HepG2 (cell line): ENCODE data around the gene ZNF155. TPM values are rescaled to one million over a fixed set of nuclear protein-coding genes. Genes with fewer than 3 reads are reported as not detected.

Experiments used
- ASH2L ChIP-seq: fragments of 300-600, 200-600 bp; sonication (generic); IDR thresholded peaks from 2 replicates; pipeline ENCODE4 v1.7.0; 2017; ENCODE audit warnings: low read depth, mild to moderate bottlenecking, moderate library complexity, mixed read lengths, low read length; ENCODE audit not compliant: insufficient read length
- ATF7 ChIP-seq, 2 experiments: fragments of 450-650 bp in 1 of 2; sonication (generic) in 1 of 2; formaldehyde crosslinking in 1 of 2; IDR thresholded peaks; 2 replicates each; pipeline versions ENCODE4 v1.4.0 to v1.6.1; 2016 to 2020; ENCODE audit warnings: antibody characterized with exemption in 1 of 2, mild to moderate bottlenecking in 1 of 2, missing genetic modification reagents in 1 of 2
- ERF ChIP-seq: IDR thresholded peaks from 2 replicates; pipeline ENCODE4 v1.6.1; 2018; ENCODE audit warnings: missing biosample characterization, missing genetic modification reagents
- FOSL2 ChIP-seq: sonication (generic); formaldehyde crosslinking; IDR thresholded peaks from 2 replicates; pipeline ENCODE4 v1.4.0; 2020; ENCODE audit warnings: missing genetic modification reagents
- GATAD1 ChIP-seq: IDR thresholded peaks from 2 replicates; pipeline ENCODE4 v1.6.1; 2016; ENCODE audit warnings: missing genetic modification reagents, missing compliant biosample characterization
- HHEX ChIP-seq: IDR thresholded peaks from 2 replicates; pipeline ENCODE4 v1.6.1; 2016; ENCODE audit warnings: control low read depth
- HNF4A ChIP-seq: sonication (generic); formaldehyde crosslinking; IDR thresholded peaks from 2 replicates; pipeline ENCODE4 v1.4.0; 2020; ENCODE audit warnings: missing genetic modification reagents
- HOXA3 ChIP-seq: sonication (generic); formaldehyde crosslinking; IDR thresholded peaks from 2 replicates; pipeline ENCODE4 v1.5.0; 2020; ENCODE audit warnings: missing genetic modification reagents
- KAT8 ChIP-seq: IDR thresholded peaks from 2 replicates; pipeline ENCODE4 v1.6.1; 2016; ENCODE audit warnings: missing genetic modification reagents, missing compliant biosample characterization
- KLF12 ChIP-seq: sonication (generic); formaldehyde crosslinking; IDR thresholded peaks from 2 replicates; pipeline ENCODE4 v1.4.0; 2020; ENCODE audit warnings: missing genetic modification reagents, borderline replicate concordance
- MXD4 ChIP-seq: IDR thresholded peaks from 2 replicates; pipeline ENCODE4 v1.6.1; 2016; ENCODE audit warnings: mild to moderate bottlenecking, missing biosample characterization, missing genetic modification reagents
- MYPOP ChIP-seq: sonication (generic); formaldehyde crosslinking; IDR thresholded peaks from 2 replicates; pipeline ENCODE4 v1.8.1; 2023; ENCODE audit warnings: mild to moderate bottlenecking, moderate library complexity, missing genetic modification reagents
- NFKB2 ChIP-seq: sonication (generic); formaldehyde crosslinking; IDR thresholded peaks from 2 replicates; pipeline ENCODE4 v1.4.0; 2020; ENCODE audit warnings: missing genetic modification reagents, borderline replicate concordance
- NONO ChIP-seq, 2 experiments: fragments of 450-650 bp in 1 of 2; sonication (generic) in 1 of 2; formaldehyde crosslinking in 1 of 2; IDR thresholded peaks in 1 of 2; conservative IDR thresholded peaks in 1 of 2; 2 replicates each; pipeline versions ENCODE4 v1.6.1 to v1.8.0; 2017 to 2022; ENCODE audit warnings: mild to moderate bottlenecking in 1 of 2, missing genetic modification reagents in 1 of 2, moderate library complexity in 1 of 2
- NRL ChIP-seq: sonication (generic); formaldehyde crosslinking; IDR thresholded peaks from 2 replicates; pipeline ENCODE4 v1.5.0; 2020; ENCODE audit warnings: missing genetic modification reagents, mild to moderate bottlenecking, moderate library complexity, borderline replicate concordance
- POLR2AphosphoS2 ChIP-seq: IDR thresholded peaks from 2 replicates; pipeline ENCODE4 v1.6.1; 2011; ENCODE audit warnings: low read depth, low read length, improper control_type of control experiment
- REL ChIP-seq: sonication (generic); formaldehyde crosslinking; conservative IDR thresholded peaks from 2 replicates; pipeline ENCODE4 v1.8.0; 2022; ENCODE audit warnings: mild to moderate bottlenecking, missing genetic modification reagents, moderate library complexity
- RXRB ChIP-seq: IDR thresholded peaks from 2 replicates; pipeline ENCODE4 v1.6.1; 2016; ENCODE audit warnings: borderline replicate concordance, missing genetic modification reagents, missing compliant biosample characterization
- TEAD3 ChIP-seq: optimal IDR thresholded peaks from 2 replicates; pipeline ENCODE3; 2016; ENCODE audit warnings: borderline replicate concordance
- YEATS4 ChIP-seq: sonication (generic); formaldehyde crosslinking; IDR thresholded peaks from 2 replicates; pipeline ENCODE4 v1.4.0; 2020; ENCODE audit warnings: missing genetic modification reagents, borderline replicate concordance
- ZNF138 ChIP-seq: sonication (generic); formaldehyde crosslinking; IDR thresholded peaks from 2 replicates; pipeline ENCODE4 v1.5.0; 2020; ENCODE audit warnings: mild to moderate bottlenecking, low read depth, missing genetic modification reagents
- ZNF350 ChIP-seq: sonication (generic); formaldehyde crosslinking; IDR thresholded peaks from 2 replicates; pipeline ENCODE4 v1.4.0; 2020; ENCODE audit warnings: mild to moderate bottlenecking, low read depth, missing genetic modification reagents, borderline replicate concordance
- ZNF572 ChIP-seq: sonication (generic); formaldehyde crosslinking; IDR thresholded peaks from 2 replicates; pipeline ENCODE4 v1.5.1; 2020; ENCODE audit warnings: mild to moderate bottlenecking, missing genetic modification reagents
- ZNF580 ChIP-seq: IDR thresholded peaks from 2 replicates; pipeline ENCODE4 v1.6.1; 2016; ENCODE audit warnings: low read depth, borderline replicate concordance
- ZNF607 ChIP-seq: sonication (generic); formaldehyde crosslinking; IDR thresholded peaks from 2 replicates; pipeline ENCODE4 v1.5.1; 2020; ENCODE audit warnings: missing genetic modification reagents, mild to moderate bottlenecking, borderline replicate concordance
- ZNF775 ChIP-seq: sonication (generic); formaldehyde crosslinking; IDR thresholded peaks from 2 replicates; pipeline ENCODE4 v1.4.0; 2020; ENCODE audit warnings: missing genetic modification reagents, mild to moderate bottlenecking, moderate library complexity, borderline replicate concordance
- ZNF878 ChIP-seq: sonication (generic); formaldehyde crosslinking; IDR thresholded peaks from 2 replicates; pipeline ENCODE4 v1.8.1; 2023; ENCODE audit warnings: mild to moderate bottlenecking, missing genetic modification reagents, moderate library complexity
- polyA plus RNA-seq, 8 experiments: library from polyadenylated mRNA; depleted of rRNA in 3 of 8; stranded (reverse) in 7 of 8; unstranded in 1 of 8; fragments of >200 nt; fragmentation: Illumina TruSeq in 4 of 8; extraction: Trizol in 4 of 8; gene quantifications; 2 replicates each; pipeline versions ENCODE4 v1.2.1 to v1.2.3, GENCODE V29; 2011 to 2016; ENCODE audit warnings: low read depth in 4 of 8, missing spikeins in 1 of 8, mixed read lengths in 1 of 8; ENCODE audit not compliant: insufficient read depth in 1 of 8
- total RNA-seq, 5 experiments: library from RNA; depleted of rRNA; stranded (reverse); fragments of >200 nt; fragmentation: Illumina TruSeq; extraction: Trizol; gene quantifications; 2 replicates each; pipeline ENCODE4 v1.2.3, GENCODE V29; 2016; ENCODE audit warnings: low read depth in 1 of 5
- TF ChIP-seq, protein P1 (sequence below): IDR thresholded peaks from 2 replicates; pipeline ENCODE4 v1.6.1; 2016; ENCODE audit warnings: mild to moderate bottlenecking

Gene ZNF155
- total and polyA plus RNA-seq, 2 of the 13 experiments (the other 11 are each of a cell fraction or from before 2014, with no cell fraction given) = 2.5 to 3.6 TPM

DNA sequence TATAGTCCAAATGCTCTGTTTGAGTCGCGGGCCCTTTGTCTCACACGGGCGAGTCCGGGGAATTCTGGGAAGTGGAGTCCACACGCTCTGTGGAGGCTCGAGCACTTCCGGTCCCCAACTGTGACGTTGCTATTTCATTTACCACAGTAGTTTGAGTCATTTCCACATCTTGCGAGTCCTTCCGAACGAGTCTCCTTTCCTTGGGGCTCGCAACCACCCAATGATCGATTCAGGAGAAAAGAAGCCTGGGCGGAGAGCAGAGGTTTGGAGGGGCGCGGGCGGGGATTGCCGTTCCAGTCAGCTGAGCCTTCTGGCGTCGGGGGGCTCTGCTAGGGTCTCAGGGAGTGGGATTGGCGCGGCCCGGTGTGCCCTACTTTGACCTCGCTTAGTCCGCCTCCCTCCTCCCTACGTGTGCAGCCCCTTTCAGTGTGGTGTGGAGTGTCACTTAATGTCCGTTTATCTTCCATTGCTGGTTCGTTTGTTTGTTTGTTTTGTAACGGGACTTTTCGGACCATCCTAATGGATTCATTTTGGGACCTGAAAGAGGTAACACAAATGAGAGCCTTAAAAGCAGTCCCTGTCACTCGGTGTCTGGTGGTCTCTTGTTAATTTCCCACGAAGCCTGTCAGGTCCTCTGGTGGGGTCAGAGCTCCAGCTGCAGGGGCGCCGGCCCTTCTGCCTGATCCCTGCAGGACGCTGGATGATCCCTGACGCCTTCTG, 41.4 kb downstream of the ZNF155 start, which contains the start of gene ZNF222 (continued):
- peak; percentile 29; the same call in 1 of the 2 replicates for TF ChIP-seq RXRB (CRISPR knock-in tag)
- no peak for TF ChIP-seq ZNF775
- TF ChIP-seq ZNF580 = peak; percentile 26; the same call in 1 of the 2 replicates
- TF ChIP-seq TEAD3 (CRISPR knock-in tag) = peak; percentile 50
- TF ChIP-seq, protein P1, sequence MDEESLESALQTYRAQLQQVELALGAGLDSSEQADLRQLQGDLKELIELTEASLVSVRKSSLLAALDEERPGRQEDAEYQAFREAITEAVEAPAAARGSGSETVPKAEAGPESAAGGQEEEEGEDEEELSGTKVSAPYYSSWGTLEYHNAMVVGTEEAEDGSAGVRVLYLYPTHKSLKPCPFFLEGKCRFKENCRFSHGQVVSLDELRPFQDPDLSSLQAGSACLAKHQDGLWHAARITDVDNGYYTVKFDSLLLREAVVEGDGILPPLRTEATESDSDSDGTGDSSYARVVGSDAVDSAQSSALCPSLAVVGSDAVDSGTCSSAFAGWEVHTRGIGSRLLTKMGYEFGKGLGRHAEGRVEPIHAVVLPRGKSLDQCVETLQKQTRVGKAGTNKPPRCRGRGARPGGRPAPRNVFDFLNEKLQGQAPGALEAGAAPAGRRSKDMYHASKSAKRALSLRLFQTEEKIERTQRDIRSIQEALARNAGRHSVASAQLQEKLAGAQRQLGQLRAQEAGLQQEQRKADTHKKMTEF (CRISPR knock-in tag) = peak; percentile 62; the same call in 1 of the 2 replicates
- TF ChIP-seq REL (CRISPR knock-in tag) = no peak
- TF ChIP-seq KLF12 (CRISPR knock-in tag) = no peak
- no peak for TF ChIP-seq ZNF607
- TF ChIP-seq ATF7 (IDR thresholded peaks at IDR 0.05) = no peak
- TF ChIP-seq ATF7 (CRISPR knock-in tag; IDR thresholded peaks at IDR 0.05) = no peak
- peak; percentile 55; the same call in 1 of the 2 replicates for TF ChIP-seq FOSL2
- TF ChIP-seq ZNF878 (CRISPR knock-in tag) = no peak
- 0 out of 2 replicates have a peak, but pooled peaks have one; percentile 52 for TF ChIP-seq NRL (CRISPR knock-in tag)
- TF ChIP-seq HHEX (CRISPR knock-in tag) = no peak
- TF ChIP-seq NONO (IDR thresholded peaks at IDR 0.05) = no peak
- no peak for TF ChIP-seq NONO (CRISPR knock-in tag; conservative IDR thresholded peaks at IDR 0.05)
- no peak for TF ChIP-seq ZNF572 (CRISPR knock-in tag)
- no peak for TF ChIP-seq ERF (CRISPR knock-in tag)
- 0 out of 2 replicates have a peak, but pooled peaks have one; percentile 33 for TF ChIP-seq ZNF350
- 0 out of 2 replicates have a peak, but pooled peaks have one; percentile 30 for TF ChIP-seq ZNF138 (CRISPR knock-in tag)
- peak; percentile 35 for TF ChIP-seq ASH2L
- TF ChIP-seq MYPOP = 0 out of 2 replicates have a peak, but pooled peaks have one; percentile 21
- TF ChIP-seq HNF4A (CRISPR knock-in tag) = peak; percentile 27; the same call in 1 of the 2 replicates
- no peak for TF ChIP-seq POLR2AphosphoS2
- TF ChIP-seq YEATS4 (CRISPR knock-in tag) = 0 out of 2 replicates have a peak, but pooled peaks have one; percentile 52
- TF ChIP-seq MXD4 (CRISPR knock-in tag) = no peak; the same call in 1 of the 2 replicates
- peak; percentile 90 for TF ChIP-seq HOXA3 (CRISPR knock-in tag)
- TF ChIP-seq NFKB2 (CRISPR knock-in tag) = peak; percentile 52; the same call in 1 of the 2 replicates
- TF ChIP-seq KAT8 (CRISPR knock-in tag) = peak; percentile 91
- TF ChIP-seq GATAD1 = peak; percentile 84
